K562 (cell line): ENCODE data around the gene PYGB. TPM values are rescaled to one million over a fixed set of nuclear protein-coding genes. Genes with fewer than 3 reads are reported as not detected.
A peak's percentile ranks its signal among the peaks of the same experiment; 100 is the strongest.

ENCODE experiments used
- ATAC-seq: fragments of 200-7000 bp; cut with Tn5 transposase; 3 replicates; pipeline ENCODE4 v1.9.1; 2020; ENCODE audit warnings: moderate library complexity
- BruUV-seq: library from RNA; stranded (reverse); fragments of 400-500 nt; replicated peaks from 2 replicates; lab custom pipeline; 2021; lab: Mats Ljungman, UMichigan
- CTCF ChIA-PET: fragments of 300-600 bp; formaldehyde crosslinking; extraction: SDS; loops from one replicate; lab custom pipeline; 2021; ENCODE audit warnings: low intra/inter-chr PET ratio; lab: Yijun Ruan, JAX
- POLR2A ChIA-PET: fragments of 300-600, 350-650 bp; sonication (Branson Sonifier 250); formaldehyde crosslinking; extraction: SDS; loops from one replicate; lab custom pipeline; 2021; ENCODE audit warnings: antibody characterized with exemption, inconsistent platforms; lab: Yijun Ruan, JAX
- DNase-seq, 4 experiments: peaks; one replicate each; pipeline versions ENCODE4 v3.0.0 to v3.0.0-alpha.2; 2011 to 2018; ENCODE audit warnings: low spot score in 3 of 4, mixed read lengths in 3 of 4; ENCODE audit errors: extremely low read depth in 1 of 4
- FAIRE-seq: peaks from 2 replicates; lab custom pipeline; 2011; peaks lifted over from hg19 to GRCh38; lab: Jason Lieb, UNC
- H2AFZ ChIP-seq: 2 replicates; pipeline ENCODE4 v1.6.0; 2011; ENCODE audit warnings: low read depth, low read length, control low read depth, inconsistent platforms
- H3K27ac ChIP-seq: fragments of 200-600 bp; 3 replicates; pipeline ENCODE4 v1.8.0; 2011; ENCODE audit warnings: low read depth, mild to moderate bottlenecking, control low read depth, inconsistent platforms, low read length, moderate library complexity, mixed read lengths; ENCODE audit errors: extremely low read depth
- H3K27me3 ChIP-seq, 2 experiments: fragments of 300-600 bp in 1 of 2; 2 replicates in 1 of 2; 3 replicates in 1 of 2; pipeline versions ENCODE4 v1.6.0 to v1.8.0; 2011; ENCODE audit warnings: inconsistent platforms in 2 of 2, low read length in 2 of 2, mild to moderate bottlenecking in 1 of 2, mixed read lengths in 1 of 2, moderate library complexity in 1 of 2; ENCODE audit not compliant: control insufficient read depth in 2 of 2, insufficient read depth in 2 of 2
- H3K36me3 ChIP-seq: fragments of 300-600 bp; 3 replicates; pipeline ENCODE4 v1.8.0; 2011; ENCODE audit warnings: mild to moderate bottlenecking, low read length, inconsistent platforms; ENCODE audit not compliant: control insufficient read depth, insufficient read depth
- H3K4me1 ChIP-seq, 2 experiments: fragments of 200-600 bp in 1 of 2; replicated peaks in 1 of 2; 2 replicates in 1 of 2; 3 replicates in 1 of 2; pipeline versions ENCODE4 v1.5.1 to v1.8.0; 2011; ENCODE audit warnings: inconsistent platforms in 2 of 2, low read length in 2 of 2, mild to moderate bottlenecking in 1 of 2, mixed read lengths in 1 of 2, moderate library complexity in 1 of 2; ENCODE audit not compliant: control insufficient read depth in 2 of 2, insufficient read depth in 2 of 2
- H3K4me2 ChIP-seq: 2 replicates; pipeline ENCODE4 v1.6.1; 2011; ENCODE audit warnings: low read length, control low read depth, inconsistent platforms, mixed read lengths; ENCODE audit not compliant: insufficient read depth
- H3K4me3 ChIP-seq: fragments of 200-600 bp; sonication (generic), shearing (Covaris generic); 2 replicates; pipeline ENCODE4 v1.5.1; 2016; ENCODE audit warnings: control low read depth, inconsistent platforms
- H3K79me2 ChIP-seq: fragments of 200-600 bp; 3 replicates; pipeline ENCODE4 v1.8.0; 2011; ENCODE audit warnings: low read length, inconsistent platforms; ENCODE audit not compliant: control insufficient read depth, insufficient read depth
- H3K9ac ChIP-seq, 2 experiments: 2 replicates each; pipeline versions ENCODE4 v1.6.0 to v1.6.1; 2011; ENCODE audit warnings: low read depth in 2 of 2, low read length in 2 of 2, control low read depth in 1 of 2, inconsistent platforms in 1 of 2, mild to moderate bottlenecking in 1 of 2, mixed read lengths in 1 of 2; ENCODE audit not compliant: insufficient read depth in 1 of 2
- H3K9me1 ChIP-seq: one replicate; pipeline ENCODE4 v1.6.0; 2011; ENCODE audit warnings: inconsistent platforms, mild to moderate bottlenecking, low read length, moderate library complexity; ENCODE audit not compliant: control insufficient read depth, insufficient read depth
- H3K9me3 ChIP-seq: replicated peaks from 2 replicates; pipeline ENCODE4 v1.5.1; 2011; ENCODE audit warnings: low read depth, low read length, inconsistent platforms; ENCODE audit not compliant: control insufficient read depth, insufficient read depth
- H4K20me1 ChIP-seq: replicated peaks from 2 replicates; pipeline ENCODE4 v1.6.1; 2011; ENCODE audit warnings: low read length, inconsistent platforms, mixed read lengths; ENCODE audit not compliant: control insufficient read depth, insufficient read depth
- BHLHE40 ChIP-seq: IDR thresholded peaks from 2 replicates; pipeline ENCODE4 v1.6.1; 2011; ENCODE audit warnings: low read length, improper control_type of control experiment
- DNMT1 ChIP-seq: fragments of 450-650 bp; IDR thresholded peaks from 2 replicates; pipeline ENCODE4 v1.6.1; 2016; ENCODE audit warnings: antibody characterized with exemption, mild to moderate bottlenecking
- ETV1 ChIP-seq: fragments of 450-650 bp; conservative IDR thresholded peaks from 2 replicates; pipeline ENCODE4 v1.6.1; 2016; ENCODE audit warnings: missing genetic modification characterization, control low read depth, low read depth, missing compliant biosample characterization
- RBFOX2 ChIP-seq: fragments of 200-400 bp; formaldehyde crosslinking; IDR thresholded peaks from 2 replicates; pipeline ENCODE4 v1.6.1; 2017; ENCODE audit warnings: low read depth, mild to moderate bottlenecking, low read length, moderate library complexity
- RFX5 ChIP-seq: IDR thresholded peaks from 2 replicates; pipeline ENCODE4 v1.6.1; 2011; ENCODE audit warnings: low read depth, mild to moderate bottlenecking, improper control_type of control experiment, low read length
- THAP7 ChIP-seq: fragments of 250-450 bp; sonication (Bioruptor Pico); IDR thresholded peaks from 2 replicates; pipeline ENCODE4 v1.5.0; 2021
- ZMIZ1 ChIP-seq, 2 experiments: fragments of 150-350 bp in 1 of 2; IDR thresholded peaks; 2 replicates each; pipeline ENCODE4 v1.6.1; 2012 to 2016; ENCODE audit warnings: low read depth in 2 of 2, low read length in 2 of 2, mild to moderate bottlenecking in 1 of 2, moderate library complexity in 1 of 2
- ZNF3 ChIP-seq: fragments of 250-450 bp; sonication (Bioruptor Pico); IDR thresholded peaks from 2 replicates; pipeline ENCODE4 v1.5.0; 2021; ENCODE audit warnings: mild to moderate bottlenecking, moderate library complexity
- ZNF41 ChIP-seq: fragments of 250-450 bp; sonication (Bioruptor Pico); conservative IDR thresholded peaks from 2 replicates; pipeline ENCODE4 v1.4.0; 2020; ENCODE audit warnings: mild to moderate bottlenecking
- ZNF785 ChIP-seq: fragments of 250-450 bp; sonication (Bioruptor Pico); IDR thresholded peaks from 2 replicates; pipeline ENCODE4 v1.4.0; 2020; ENCODE audit warnings: mild to moderate bottlenecking
- WGBS: fragments of 100-300 bp; shearing (Covaris generic); methylation state at CpG from one replicate; pipeline ENCODE4 v1.1.6; 2016; ENCODE audit warnings: low coverage, mixed read lengths; ENCODE audit not compliant: insufficient coverage; ENCODE audit errors: missing lambda C conversion rate; 5-methylcytosine and 5-hydroxymethylcytosine counted together
- in situ Hi-C: fragments of 300-500 bp; cut with MboI; formaldehyde crosslinking; loops from 4 replicates; pipeline ENCODE4 v1.15.0; 2018; ENCODE audit warnings: inconsistent platforms, mixed read lengths
- intact Hi-C: fragments of 100-400 bp; cut with micrococcal nuclease; formaldehyde crosslinking; loops from 2 replicates; pipeline ENCODE4 v1.14.2; 2022
- polyA plus RNA-seq, 8 experiments: library from polyadenylated mRNA; depleted of rRNA in 4 of 8; stranded (reverse) in 5 of 8; unstranded in 3 of 8; fragments of >200 nt; fragmentation: Nextera tagmentation in 2 of 8; fragmentation: Illumina TruSeq in 1 of 8; extraction: Ambion mirVana in 2 of 8; extraction: Trizol in 1 of 8; gene quantifications; 2 replicates each; pipeline versions ENCODE4 v1.2.1 to v1.2.3, GENCODE V29; 2011 to 2014; ENCODE audit warnings: inconsistent platforms in 1 of 8, missing spikeins in 1 of 8
- total RNA-seq, 7 experiments: library from RNA; depleted of rRNA in 6 of 7; stranded (reverse); fragments of >200 nt in 6 of 7; fragmentation: Illumina TruSeq in 2 of 7; extraction: Trizol in 2 of 7; gene quantifications; 2 replicates each; pipeline versions ENCODE4 v1.2.1 to v1.2.3, GENCODE V29; 2011 to 2021; ENCODE audit warnings: low replicate concordance in 1 of 7

Gene PYGB
- total and polyA plus RNA-seq, 9 of the 15 experiments (the other 6 are each of a cell fraction or from before 2014, with no cell fraction given) = 0.34 to 18.0 (median 9.8) TPM

- POLR2A ChIA-PET = interaction anchor here (0.6 to 1.7 kb wide), 5 partner anchors 10 to 44 kb away, joined by 3 to 8 read pairs (median 5); partner anchors contain the start of gene PYGB
- H3K27me3 ChIP-seq = no peaks in the 10 kb centered on the region
- no peaks in the 10 kb centered on the region for H3K9me3 ChIP-seq
- no peak overlapping the region; a peak in 1 of 4 replicates for H3K9ac ChIP-seq
- in situ Hi-C loops (no loop called here), intact Hi-C loops (no loop called here)
- no peaks in the 10 kb centered on the region for H3K79me2 ChIP-seq
- peaks cover 14 to 28% of the 10 kb centered on the region in 2 experiments for H3K4me1 ChIP-seq
- FAIRE-seq = no peak
- no peak overlapping the region for H3K4me2 ChIP-seq
- CTCF ChIA-PET = no interaction called here
- H3K9me1 ChIP-seq = no peaks in the 10 kb centered on the region
- H2AFZ ChIP-seq = no peak overlapping the region
- H3K36me3 ChIP-seq = no peaks in the 10 kb centered on the region
- BruUV-seq = no TSS peak
- no peak for DNase-seq
- no peak overlapping the region for H3K27ac ChIP-seq
- ATAC-seq = no peak
- H4K20me1 ChIP-seq = no peaks in the 10 kb centered on the region
- WGBS = 82% methylated on average over 11 of the region's 15 CpGs
- H3K4me3 ChIP-seq = no peak overlapping the region
- TF ChIP-seq RFX5 = no peak
- TF ChIP-seq ZNF785 (CRISPR knock-in tag) = no peak
- no peak for TF ChIP-seq ZMIZ1 (IDR thresholded peaks at IDR 0.05; ENCODE audit: low read depth in 2 of 2, low read length in 2 of 2)
- peak; percentile 68; the same call in 1 of the 2 replicates for TF ChIP-seq RBFOX2
- no peak for TF ChIP-seq ZNF3 (CRISPR knock-in tag)
- TF ChIP-seq DNMT1 = no peak
- TF ChIP-seq THAP7 (CRISPR knock-in tag) = no peak
- no peak for TF ChIP-seq ETV1 (tag)
- no peak for TF ChIP-seq BHLHE40
- no peak for TF ChIP-seq ZNF41 (CRISPR knock-in tag)
These were observed 11.2 kb upstream of the PYGB start for GRCh38 chr20:25236450-25237304.
